ENCODE results near the gene ANKRD44. TPM values are rescaled to one million over a fixed set of nuclear protein-coding genes. Genes with fewer than 3 reads are reported as not detected.
"Not testable (repeated sequence)": the region's sequence is repeated elsewhere in the genome, so short reads cannot be mapped to it uniquely, and the experiment has no call there.

The ANKRD44 gene
- total RNA-seq, 1 experiment from 2014 or later = 0.85 TPM

- no peak for DNase-seq
- no peaks in the 10 kb centered on the region for H3K9me3 ChIP-seq (replicated peaks)
- no peaks in the 10 kb centered on the region for H3K27me3 ChIP-seq
Observed at GRCh38 chr2:197249381-197250083, 61.0 kb downstream of the ANKRD44 start.

GRCh38 chr2:197248623-197249022 lies 62.0 kb downstream of the ANKRD44 start:
- no peaks in the 10 kb centered on the region for H3K27me3 ChIP-seq
- no peaks in the 10 kb centered on the region for H3K9me3 ChIP-seq (replicated peaks)
- H3K4me3 ChIP-seq = no peak overlapping the region
- no peaks in the 10 kb centered on the region for H3K4me1 ChIP-seq
- no peaks in the 10 kb centered on the region for H3K36me3 ChIP-seq
- no peak for DNase-seq
- H3K27ac ChIP-seq = no peak overlapping the region

More at GRCh38 chr2:197249381-197250083, 61.0 kb downstream of the ANKRD44 start:
- Histone ChIP-seq H3K4me3 (no peak overlapping the region), H3K27ac (no peak overlapping the region), H3K4me1 (no peaks in the 10 kb centered on the region), H3K36me3 (no peaks in the 10 kb centered on the region)

GRCh38 chr2:197248001-197248401 lies 62.6 kb downstream of the ANKRD44 start:
- H3K9me3 ChIP-seq (replicated peaks) = no peaks in the 10 kb centered on the region
- H3K36me3 ChIP-seq = no peaks in the 10 kb centered on the region
- H3K27ac ChIP-seq = no peak overlapping the region
- DNase-seq = no peak
- no peak overlapping the region for H3K4me3 ChIP-seq
- no peaks in the 10 kb centered on the region for H3K4me1 ChIP-seq
- H3K27me3 ChIP-seq = no peaks in the 10 kb centered on the region

DNA sequence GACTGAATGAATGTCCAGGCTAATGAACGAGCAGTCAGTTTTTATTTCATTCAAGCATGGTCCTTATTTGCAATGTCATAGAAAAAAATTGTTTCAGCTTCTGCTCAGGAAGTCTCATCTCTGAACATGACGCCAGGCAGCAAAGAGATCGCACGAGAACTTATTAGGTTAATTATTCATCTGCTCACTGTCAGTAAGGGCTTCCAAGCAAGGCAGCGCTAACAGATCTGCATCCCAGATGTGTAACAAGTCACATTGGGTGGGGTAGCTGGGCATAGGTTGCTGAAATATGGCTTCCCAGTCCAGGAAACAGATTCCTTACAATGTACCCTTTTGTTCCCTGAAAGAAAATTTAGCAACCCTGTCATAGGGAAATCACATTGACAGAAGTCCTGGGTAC lies 63.5 kb downstream of the ANKRD44 start:
- no peaks in the 10 kb centered on the region for H3K9me3 ChIP-seq (replicated peaks)
- no peaks in the 10 kb centered on the region for H3K4me1 ChIP-seq
- H3K27ac ChIP-seq = no peak overlapping the region

GRCh38 chr2:197245829-197246804 lies 64.5 kb downstream of the ANKRD44 start:
- H3K36me3 ChIP-seq = no peaks in the 10 kb centered on the region
- no peak overlapping the region for H3K4me3 ChIP-seq
- no peaks in the 10 kb centered on the region for H3K4me1 ChIP-seq
- no peak for DNase-seq
- H3K27ac ChIP-seq = no peak overlapping the region
- H3K9me3 ChIP-seq (replicated peaks) = no peaks in the 10 kb centered on the region
- H3K27me3 ChIP-seq = no peaks in the 10 kb centered on the region

More for the DNA sequence above, 63.5 kb downstream of the ANKRD44 start:
- H3K27me3 ChIP-seq = no peaks in the 10 kb centered on the region
- no peak for DNase-seq
- H3K4me3 ChIP-seq = no peak overlapping the region
- no peaks in the 10 kb centered on the region for H3K36me3 ChIP-seq

DNA sequence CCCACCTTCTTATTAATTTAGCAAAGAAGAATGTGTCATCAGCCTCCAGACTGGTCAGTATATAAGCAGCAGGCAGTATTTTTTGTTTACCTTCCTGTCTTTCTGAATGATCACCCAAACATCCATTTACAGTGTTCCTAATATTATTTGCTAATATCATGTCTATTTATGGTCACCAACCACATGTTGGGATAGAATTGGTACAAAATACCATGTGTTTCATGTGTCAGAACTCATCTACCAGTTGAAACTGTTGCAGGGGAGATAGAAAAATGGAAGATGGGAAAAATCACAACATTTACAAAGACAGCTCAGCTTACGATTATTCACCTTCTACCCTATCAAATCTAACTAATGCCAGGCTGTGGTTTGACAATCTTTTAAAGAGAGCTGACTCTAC lies 66.2 kb downstream of the ANKRD44 start:
- no peaks in the 10 kb centered on the region for H3K9me3 ChIP-seq (replicated peaks)
- H3K27ac ChIP-seq = no peak overlapping the region
- H3K4me1 ChIP-seq = no peaks in the 10 kb centered on the region
- DNase-seq = no peak
- no peaks in the 10 kb centered on the region for H3K36me3 ChIP-seq
- no peak overlapping the region for H3K4me3 ChIP-seq
- no peaks in the 10 kb centered on the region for H3K27me3 ChIP-seq

DNA sequence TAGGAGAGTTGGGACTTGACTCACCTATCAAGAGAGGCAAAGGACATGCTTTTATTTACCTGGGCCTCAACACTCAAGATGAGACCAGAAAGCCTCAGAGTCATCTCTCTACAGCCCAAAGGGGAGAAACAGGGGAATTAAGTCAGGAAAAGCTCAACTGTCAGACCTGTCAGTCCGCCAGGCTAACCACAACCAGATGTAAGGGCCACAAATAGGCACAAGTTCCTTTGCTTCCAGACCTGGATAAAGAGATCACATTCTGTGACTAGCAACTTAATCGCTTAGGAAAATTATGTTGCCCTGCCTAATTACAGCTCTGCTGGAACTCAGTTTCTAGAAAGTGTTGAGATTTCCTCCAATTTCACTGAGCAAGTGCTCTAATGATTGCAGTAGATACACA lies 67.9 kb downstream of the ANKRD44 start:
- no peak overlapping the region for H3K4me3 ChIP-seq
- no peaks in the 10 kb centered on the region for H3K36me3 ChIP-seq
- DNase-seq = no peak
- no peaks in the 10 kb centered on the region for H3K27me3 ChIP-seq
- H3K27ac ChIP-seq = no peak overlapping the region
- no peaks in the 10 kb centered on the region for H3K9me3 ChIP-seq (replicated peaks)
- H3K4me1 ChIP-seq = no peaks in the 10 kb centered on the region

GRCh38 chr2:197241596-197241995 lies 69.0 kb downstream of the ANKRD44 start:
- Histone ChIP-seq H3K9me3 (replicated peaks) (no peaks in the 10 kb centered on the region), H3K4me3 (no peak overlapping the region), H3K36me3 (no peaks in the 10 kb centered on the region), H3K4me1 (no peaks in the 10 kb centered on the region), H3K27me3 (no peaks in the 10 kb centered on the region), H3K27ac (no peak overlapping the region)
- no peak for DNase-seq

DNA sequence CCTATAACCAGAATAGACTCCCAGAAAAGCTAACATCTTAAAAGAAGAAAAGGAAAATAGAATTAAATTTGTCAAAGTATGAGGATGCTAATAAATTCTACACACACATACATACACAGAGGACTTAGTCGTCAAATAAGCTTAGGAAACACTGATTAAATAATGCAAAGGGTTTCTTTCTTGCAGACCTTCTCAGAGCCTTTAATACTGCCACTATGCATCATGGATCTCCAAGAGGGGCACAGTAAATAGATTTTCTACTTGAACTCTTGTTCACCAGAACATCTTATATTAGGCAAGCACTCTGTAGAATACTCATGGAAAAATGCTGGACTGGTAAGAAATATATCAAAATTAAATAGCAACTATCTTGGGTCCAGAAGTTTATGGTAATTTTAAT lies 69.4 kb downstream of the ANKRD44 start:
- H3K4me3 ChIP-seq = no peak overlapping the region
- DNase-seq = no peak
- H3K27me3 ChIP-seq = no peaks in the 10 kb centered on the region

DNA sequence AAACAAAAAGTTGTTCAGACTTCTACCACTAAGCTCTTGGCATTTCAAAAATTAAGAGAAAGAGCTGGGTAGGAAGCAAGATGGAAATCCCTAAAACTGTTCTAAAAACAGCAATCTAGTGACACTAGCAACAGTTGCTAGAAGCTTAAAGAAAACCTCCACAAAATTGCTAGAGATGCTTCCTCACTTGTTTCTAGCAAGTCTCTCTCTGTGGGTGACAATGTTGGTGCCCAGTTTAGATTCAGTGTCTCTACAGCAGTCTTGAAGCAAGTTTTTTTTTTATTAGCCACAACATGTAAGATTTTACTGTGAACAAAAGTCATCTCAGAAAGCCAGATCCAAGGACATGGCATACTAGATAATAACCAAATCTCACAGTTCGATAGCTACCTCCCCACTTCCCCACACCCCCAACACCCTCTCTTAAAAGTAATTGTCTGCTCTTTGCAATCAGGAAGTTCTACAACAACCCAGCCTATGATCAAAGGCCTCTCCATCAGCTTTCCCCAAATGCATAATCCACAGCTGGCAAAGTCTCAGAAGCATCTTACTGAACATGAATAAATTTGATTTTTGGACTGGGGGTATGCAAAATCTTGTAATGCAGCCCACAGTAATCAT lies 70.0 kb downstream of the ANKRD44 start:
- Histone ChIP-seq H3K27me3 (no peaks in the 10 kb centered on the region), H3K27ac (no peak overlapping the region), H3K4me1 (no peaks in the 10 kb centered on the region), H3K36me3 (no peaks in the 10 kb centered on the region), H3K4me3 (no peak overlapping the region), H3K9me3 (replicated peaks) (no peaks in the 10 kb centered on the region)
- DNase-seq = no peak

More for the DNA sequence above, 69.4 kb downstream of the ANKRD44 start:
- Histone ChIP-seq H3K36me3 (no peaks in the 10 kb centered on the region), H3K4me1 (no peaks in the 10 kb centered on the region), H3K9me3 (replicated peaks) (no peaks in the 10 kb centered on the region), H3K27ac (no peak overlapping the region)

- DNase-seq; H3K4me1 ChIP-seq; H3K9me3 ChIP-seq (replicated peaks); H3K36me3 ChIP-seq; H3K27ac ChIP-seq; H3K27me3 ChIP-seq; H3K4me3 ChIP-seq: not testable (repeated sequence)
Observed at GRCh38 chr2:197240018-197240417, 70.6 kb downstream of the ANKRD44 start.

DNA sequence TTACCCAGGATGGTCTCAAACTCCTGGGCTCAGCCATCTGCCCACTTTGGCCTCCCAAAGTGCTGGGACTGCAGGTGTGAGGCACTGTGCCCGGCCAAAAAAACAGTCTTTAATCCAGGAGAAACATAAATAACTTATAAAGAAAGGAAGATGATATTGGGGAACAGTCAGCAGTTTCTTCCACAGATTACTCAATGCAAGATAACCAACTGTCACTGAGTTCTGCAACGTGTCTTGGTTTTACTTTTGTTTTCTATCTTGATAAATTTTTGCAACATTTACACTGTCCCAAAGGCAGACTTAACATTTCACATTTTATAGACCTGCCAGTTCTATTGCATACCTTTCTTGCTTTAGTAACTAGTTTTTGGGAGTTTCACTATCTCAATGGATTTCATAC lies 71.1 kb downstream of the ANKRD44 start:
- no peaks in the 10 kb centered on the region for H3K27me3 ChIP-seq
- H3K9me3 ChIP-seq (replicated peaks) = no peaks in the 10 kb centered on the region
- no peak overlapping the region for H3K27ac ChIP-seq
- no peak overlapping the region for H3K4me3 ChIP-seq
- DNase-seq = no peak
- no peaks in the 10 kb centered on the region for H3K36me3 ChIP-seq
- H3K4me1 ChIP-seq = no peaks in the 10 kb centered on the region

- H3K4me1 ChIP-seq = no peaks in the 10 kb centered on the region
- H3K9me3 ChIP-seq (replicated peaks) = no peaks in the 10 kb centered on the region
- no peak overlapping the region for H3K4me3 ChIP-seq
- H3K36me3 ChIP-seq = no peaks in the 10 kb centered on the region
- H3K27ac ChIP-seq = no peak overlapping the region
- DNase-seq = no peak
- H3K27me3 ChIP-seq = no peaks in the 10 kb centered on the region
Observed at GRCh38 chr2:197238043-197238365, 72.6 kb downstream of the ANKRD44 start.

DNA sequence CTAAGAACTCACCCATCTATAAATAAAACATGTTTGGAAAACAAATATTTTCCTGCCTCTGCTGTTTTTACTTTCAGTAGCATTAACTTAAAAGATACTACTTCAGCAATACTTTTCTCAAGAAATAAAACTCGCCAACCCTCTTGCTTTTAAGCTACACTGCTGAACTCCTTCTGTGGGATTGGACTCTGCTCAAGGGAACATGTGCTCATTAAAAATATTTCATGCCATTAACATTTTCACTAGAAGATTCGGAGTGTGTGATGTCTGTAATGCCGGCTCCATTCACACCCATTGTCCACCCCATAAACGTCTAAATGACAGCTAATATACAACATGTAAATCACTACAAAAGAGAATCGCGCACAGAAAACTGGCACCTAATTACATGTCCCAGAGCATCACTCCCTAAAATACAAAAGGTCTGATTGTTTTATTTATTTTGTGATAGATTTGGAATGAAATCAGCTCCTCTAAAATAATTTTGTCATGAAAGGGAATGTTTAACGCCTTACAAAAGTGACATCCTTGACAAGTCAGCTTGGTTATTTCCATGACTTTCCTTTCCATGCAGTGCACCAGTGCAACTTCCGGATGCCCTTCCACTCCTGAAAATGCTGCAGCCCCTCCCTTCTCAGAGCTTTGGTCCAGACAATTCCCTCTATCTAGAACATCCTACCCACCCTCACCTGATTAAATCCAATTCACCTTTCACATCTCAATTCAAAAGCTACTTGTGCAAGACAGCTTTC lies 73.1 kb downstream of the ANKRD44 start:
- Histone ChIP-seq H3K27me3 (no peaks in the 10 kb centered on the region), H3K36me3 (no peaks in the 10 kb centered on the region), H3K4me1 (no peaks in the 10 kb centered on the region), H3K27ac (no peak overlapping the region), H3K9me3 (replicated peaks) (no peaks in the 10 kb centered on the region), H3K4me3 (no peak overlapping the region)
- no peak for DNase-seq

Data from SJCRH30 (cell line).